IMR-90 (cell line): ENCODE measurements around the gene SLF2. TPM values are rescaled to one million over a fixed set of nuclear protein-coding genes. Genes with fewer than 3 reads are reported as not detected.

Experiments used
- ATAC-seq: fragments of 200-7000 bp; cut with Tn5 transposase; 2 replicates; pipeline ENCODE4 v1.9.1; 2020; ENCODE audit warnings: low read depth, mild to moderate bottlenecking, moderate library complexity
- BruUV-seq: library from RNA; stranded (reverse); fragments of 400-500 nt; replicated peaks from 2 replicates; lab custom pipeline; 2021; lab: Mats Ljungman, UMichigan
- CTCF ChIA-PET: fragments of 300-600 bp; formaldehyde crosslinking; extraction: SDS; loops from one replicate; lab custom pipeline; 2021; ENCODE audit warnings: antibody characterized with exemption; lab: Yijun Ruan, JAX
- POLR2A ChIA-PET: fragments of 300-600 bp; sonication (Branson Sonifier 250); formaldehyde crosslinking; loops from one replicate; lab custom pipeline; 2022; ENCODE audit warnings: antibody characterized with exemption; ENCODE audit not compliant: unreplicated experiment; lab: Charles Lee
- DNase-seq: peaks from one replicate; pipeline ENCODE4 v3.0.0; 2013
- H2AFZ ChIP-seq: replicated peaks from 2 replicates; pipeline ENCODE3; 2013; ENCODE audit warnings: low read length, mild to moderate bottlenecking; ENCODE audit not compliant: poor library complexity
- H2AK5ac ChIP-seq: 2 replicates; pipeline ENCODE4 v1.6.1; 2013; ENCODE audit warnings: low read depth, low read length, inconsistent platforms
- H2AK9ac ChIP-seq: replicated peaks from 2 replicates; pipeline ENCODE3; 2013; ENCODE audit warnings: mild to moderate bottlenecking, low read depth, low read length, moderate library complexity; ENCODE audit not compliant: poor library complexity
- H2BK120ac ChIP-seq: 2 replicates; pipeline ENCODE4 v1.6.1; 2013; ENCODE audit warnings: low read depth, low read length, inconsistent platforms
- H2BK15ac ChIP-seq: 3 replicates; pipeline ENCODE4 v1.6.1; 2013; ENCODE audit warnings: low read depth, low read length, inconsistent platforms
- H2BK20ac ChIP-seq: 2 replicates; pipeline ENCODE4 v1.6.1; 2013; ENCODE audit warnings: low read depth, mild to moderate bottlenecking, inconsistent platforms, low read length, moderate library complexity
- H2BK5ac ChIP-seq: 2 replicates; pipeline ENCODE4 v1.6.1; 2013; ENCODE audit warnings: mild to moderate bottlenecking, low read depth, low read length, inconsistent platforms; ENCODE audit not compliant: poor library complexity, severe bottlenecking
- H3K14ac ChIP-seq: replicated peaks from 2 replicates; pipeline ENCODE4 v1.6.1; 2013; ENCODE audit warnings: low read depth, low read length, inconsistent platforms
- H3K18ac ChIP-seq: 2 replicates; pipeline ENCODE4 v1.6.1; 2013; ENCODE audit warnings: low read depth, low read length, control low read depth
- H3K23ac ChIP-seq: 2 replicates; pipeline ENCODE4 v1.6.1; 2013; ENCODE audit warnings: low read depth, low read length, inconsistent platforms
- H3K27ac ChIP-seq: 2 replicates; pipeline ENCODE4 v1.5.1; 2013; ENCODE audit warnings: mild to moderate bottlenecking, control low read depth, low read length; ENCODE audit not compliant: insufficient read depth
- H3K27me3 ChIP-seq: 2 replicates; pipeline ENCODE4 v1.6.1; 2013; ENCODE audit warnings: low read length; ENCODE audit not compliant: control insufficient read depth, insufficient read depth
- H3K36me3 ChIP-seq: 2 replicates; pipeline ENCODE4 v1.6.1; 2013; ENCODE audit warnings: low read length, mixed read lengths; ENCODE audit not compliant: control insufficient read depth, insufficient read depth
- H3K4ac ChIP-seq: 2 replicates; pipeline ENCODE4 v1.6.1; 2013; ENCODE audit warnings: low read depth, low read length, inconsistent platforms
- H3K4me1 ChIP-seq: 2 replicates; pipeline ENCODE4 v1.6.1; 2013; ENCODE audit warnings: low read length, mixed read lengths; ENCODE audit not compliant: control insufficient read depth, insufficient read depth
- H3K4me2 ChIP-seq: 2 replicates; pipeline ENCODE4 v1.6.1; 2013; ENCODE audit warnings: low read depth, mild to moderate bottlenecking, control low read depth, low read length, moderate library complexity
- H3K4me3 ChIP-seq: 2 replicates; pipeline ENCODE4 v1.5.1; 2013; ENCODE audit warnings: low read depth, mild to moderate bottlenecking, control low read depth, low read length, moderate library complexity; ENCODE audit not compliant: insufficient read depth
- H3K56ac ChIP-seq: 2 replicates; pipeline ENCODE4 v1.6.1; 2013; ENCODE audit warnings: low read length, inconsistent platforms; ENCODE audit not compliant: insufficient read depth; ENCODE audit errors: extremely low read depth
- H3K79me1 ChIP-seq, 2 experiments: 2 replicates each; pipeline ENCODE4 v1.6.1; 2013; ENCODE audit warnings: low read length in 2 of 2, inconsistent platforms in 1 of 2, low read depth in 1 of 2
- H3K9ac ChIP-seq: 2 replicates; pipeline ENCODE4 v1.6.1; 2013; ENCODE audit warnings: low read depth, low read length, control low read depth
- H3K9me1 ChIP-seq: 2 replicates; pipeline ENCODE4 v1.6.1; 2013; ENCODE audit warnings: low read length, inconsistent platforms; ENCODE audit not compliant: insufficient read depth
- H3K9me3 ChIP-seq: 2 replicates; pipeline ENCODE4 v1.6.1; 2013; ENCODE audit warnings: low read length; ENCODE audit not compliant: control insufficient read depth, insufficient read depth
- H4K20me1 ChIP-seq: 2 replicates; pipeline ENCODE4 v1.6.1; 2013; ENCODE audit warnings: low read length, inconsistent platforms; ENCODE audit not compliant: insufficient read depth
- H4K5ac ChIP-seq: 2 replicates; pipeline ENCODE4 v1.6.1; 2013; ENCODE audit warnings: mild to moderate bottlenecking, low read depth, low read length, control low read depth
- H4K8ac ChIP-seq, 2 experiments: 2 replicates each; pipeline ENCODE4 v1.6.1; 2013; ENCODE audit warnings: low read depth in 2 of 2, low read length in 2 of 2, control low read depth in 1 of 2, inconsistent platforms in 1 of 2
- H4K91ac ChIP-seq: 2 replicates; pipeline ENCODE4 v1.6.1; 2013; ENCODE audit warnings: low read depth, low read length, inconsistent platforms; ENCODE audit not compliant: insufficient read depth
- BHLHE40 ChIP-seq: fragments of 150-350 bp; IDR thresholded peaks from 2 replicates; pipeline ENCODE4 v1.6.1; 2016; ENCODE audit warnings: mild to moderate bottlenecking, low read depth, low read length
- CEBPB ChIP-seq: IDR thresholded peaks from 2 replicates; pipeline ENCODE4 v1.6.1; 2012; ENCODE audit warnings: low read depth, low read length, improper control_type of control experiment
- FOS ChIP-seq: fragments of 150-350 bp; IDR thresholded peaks from 2 replicates; pipeline ENCODE4 v1.6.1; 2016; ENCODE audit warnings: low read depth, low read length
- NFE2L2 ChIP-seq: fragments of 150-350 bp; IDR thresholded peaks from 2 replicates; pipeline ENCODE4 v1.6.1; 2016; ENCODE audit warnings: low read depth, mild to moderate bottlenecking, low read length
- POLR2A ChIP-seq: IDR thresholded peaks from 2 replicates; pipeline ENCODE4 v1.6.1; 2012; ENCODE audit warnings: mild to moderate bottlenecking, low read depth, low read length
- RAD21 ChIP-seq: IDR thresholded peaks from 2 replicates; pipeline ENCODE4 v1.6.1; 2012; ENCODE audit warnings: low read length, improper control_type of control experiment
- RCOR1 ChIP-seq: IDR thresholded peaks from 2 replicates; pipeline ENCODE4 v1.6.1; 2012; ENCODE audit warnings: mild to moderate bottlenecking, low read length, improper control_type of control experiment; ENCODE audit not compliant: insufficient replicate concordance
- RFX5 ChIP-seq: IDR thresholded peaks from 2 replicates; pipeline ENCODE4 v1.8.0; 2012; ENCODE audit warnings: low read depth, mild to moderate bottlenecking, low read length, moderate library complexity
- WGBS, 2 experiments: methylation state at CpG; one replicate each; pipeline versions ENCODE4 v1.1.5 to v1.1.7; 2013; ENCODE audit warnings: missing lambda C conversion rate in 2 of 2; ENCODE audit not compliant: insufficient read length in 1 of 2; ENCODE audit errors: extremely low coverage in 2 of 2; 5-methylcytosine and 5-hydroxymethylcytosine counted together
- dilution Hi-C: fragments of 300-500 bp; cut with HindIII; formaldehyde crosslinking; loops from one replicate; pipeline ENCODE4 v1.14.3; 2018; ENCODE audit warnings: low sequenced_read_pairs; ENCODE audit not compliant: unreplicated experiment
- in situ Hi-C: fragments of 300-500 bp; cut with MboI; formaldehyde crosslinking; loops from 3 replicates; pipeline ENCODE4 v1.14.3; 2019; ENCODE audit warnings: low sequenced_read_pairs, inconsistent platforms, mixed read lengths
- intact Hi-C: fragments of 100-400 bp; cut with micrococcal nuclease; formaldehyde crosslinking; loops from 2 replicates; pipeline ENCODE4 v1.10.0; 2022
- polyA plus RNA-seq, 3 experiments: library from polyadenylated mRNA; depleted of rRNA; stranded (reverse); fragments of >200 nt; gene quantifications; 2 replicates each; pipeline ENCODE4 v1.2.3, GENCODE V29; 2012; ENCODE audit warnings: low replicate concordance in 1 of 3
- total RNA-seq: library from RNA; depleted of rRNA; stranded (reverse); fragments of >200 nt; gene quantifications from 2 replicates; pipeline ENCODE4 v1.2.3, GENCODE V29; 2012

SLF2 gene
- total and polyA plus RNA-seq, 2 of the 4 experiments (the other 2 are of a cell fraction): 8.5 to 21.7 TPM

- TF ChIP-seq CEBPB (no peak), RAD21 (no peak)
Measured at GRCh38 chr10:100986952-100987684, 74.4 kb downstream of the SLF2 start, which contains the start of the genes MRPL43 and TWNK (continued).

GRCh38 chr10:100987685-100988049, 74.9 kb downstream of the SLF2 start:
- H3K9ac ChIP-seq: peak overlapping the region; percentile 70
- peak overlapping the region; percentile 45 for H4K91ac ChIP-seq
- peak overlapping the region; percentile 88 for H3K4ac ChIP-seq
- H3K18ac ChIP-seq: no peak overlapping the region
- TF ChIP-seq RCOR1: no peak
- TF ChIP-seq FOS: no peak
- no peak for TF ChIP-seq RFX5
- no peak for TF ChIP-seq POLR2A
- TF ChIP-seq BHLHE40: no peak
- no peak for TF ChIP-seq NFE2L2
- peaks cover 9% of the 10 kb centered on the region for H3K9me1 ChIP-seq
- peak overlapping the region; percentile 82; the same call in 1 of the 2 replicates for H3K14ac ChIP-seq
- peaks cover 60 to 67% of the 10 kb centered on the region in 2 experiments for H3K79me1 ChIP-seq
- H4K20me1 ChIP-seq: 0 out of 2 replicates have a peak, but pooled peaks cover 3% of the 10 kb centered on the region
- dilution Hi-C loops: no loop called here
- intact Hi-C loops: no loop called here
- no peak overlapping the region for H2BK20ac ChIP-seq
- H3K27me3 ChIP-seq: no peaks in the 10 kb centered on the region
- H4K5ac ChIP-seq: peak overlapping the region; percentile 38; the same call in 1 of the 2 replicates
- WGBS, 2 experiments: 0% methylated on average over 15 of the region's 15 CpGs; no CpG with 5 or more reads in 1 of the 2 experiments
- H3K4me1 ChIP-seq: peaks cover 8% of the 10 kb centered on the region; the same call in 1 of the 2 replicates
- ChIA-PET CTCF (interaction anchor here (1.5 kb wide), 1 partner anchor 27 kb away, joined by 3 read pairs; no protein-coding TSS in a partner anchor), POLR2A (no interaction called here)
- H3K4me3 ChIP-seq: peak overlapping the region; percentile 90
- no peak overlapping the region for H2BK120ac ChIP-seq
- no peak overlapping the region for H2BK5ac ChIP-seq
- H3K23ac ChIP-seq: peak overlapping the region; percentile 87
- H3K27ac ChIP-seq: peak overlapping the region; percentile 9; the same call in 1 of the 2 replicates
- peak overlapping the region; percentile 99 for H2AFZ ChIP-seq
- in situ Hi-C loops: no loop called here
- peaks cover 31% of the 10 kb centered on the region for H3K36me3 ChIP-seq
- H3K9me3 ChIP-seq: no peaks in the 10 kb centered on the region
- ATAC-seq (peak; percentile 15), DNase-seq (no peak)
- H2AK5ac ChIP-seq: peak overlapping the region; percentile 57
- peak overlapping the region; percentile 98 for H2AK9ac ChIP-seq
- H3K4me2 ChIP-seq: peak overlapping the region; percentile 99
- H2BK15ac ChIP-seq: no peak overlapping the region
- BruUV-seq: TSS peak; percentile 62
- peak overlapping the region; percentile 66 for H3K56ac ChIP-seq
- H4K8ac ChIP-seq: peak overlapping the region; percentile 95 to 100
